Forelimb muscle (tissue), 1 donor: ENCODE measurements around the gene AKAP1. TPM values are rescaled to one million over a fixed set of nuclear protein-coding genes. Genes with fewer than 3 reads are reported as not detected.

Experiments
- DNase-seq: peaks from one replicate; pipeline ENCODE4 v3.0.0-alpha.2; 2013; ENCODE audit warnings: low read depth
- polyA plus RNA-seq: library from polyadenylated mRNA; unstranded; fragments of 120-200 nt; gene quantifications from one replicate; pipeline ENCODE4 v1.2.1, GENCODE V29; 2013; ENCODE audit not compliant: insufficient read length

AKAP1 gene, protein sequence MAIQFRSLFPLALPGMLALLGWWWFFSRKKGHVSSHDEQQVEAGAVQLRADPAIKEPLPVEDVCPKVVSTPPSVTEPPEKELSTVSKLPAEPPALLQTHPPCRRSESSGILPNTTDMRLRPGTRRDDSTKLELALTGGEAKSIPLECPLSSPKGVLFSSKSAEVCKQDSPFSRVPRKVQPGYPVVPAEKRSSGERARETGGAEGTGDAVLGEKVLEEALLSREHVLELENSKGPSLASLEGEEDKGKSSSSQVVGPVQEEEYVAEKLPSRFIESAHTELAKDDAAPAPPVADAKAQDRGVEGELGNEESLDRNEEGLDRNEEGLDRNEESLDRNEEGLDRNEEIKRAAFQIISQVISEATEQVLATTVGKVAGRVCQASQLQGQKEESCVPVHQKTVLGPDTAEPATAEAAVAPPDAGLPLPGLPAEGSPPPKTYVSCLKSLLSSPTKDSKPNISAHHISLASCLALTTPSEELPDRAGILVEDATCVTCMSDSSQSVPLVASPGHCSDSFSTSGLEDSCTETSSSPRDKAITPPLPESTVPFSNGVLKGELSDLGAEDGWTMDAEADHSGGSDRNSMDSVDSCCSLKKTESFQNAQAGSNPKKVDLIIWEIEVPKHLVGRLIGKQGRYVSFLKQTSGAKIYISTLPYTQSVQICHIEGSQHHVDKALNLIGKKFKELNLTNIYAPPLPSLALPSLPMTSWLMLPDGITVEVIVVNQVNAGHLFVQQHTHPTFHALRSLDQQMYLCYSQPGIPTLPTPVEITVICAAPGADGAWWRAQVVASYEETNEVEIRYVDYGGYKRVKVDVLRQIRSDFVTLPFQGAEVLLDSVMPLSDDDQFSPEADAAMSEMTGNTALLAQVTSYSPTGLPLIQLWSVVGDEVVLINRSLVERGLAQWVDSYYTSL
- polyA plus RNA-seq: 86.3 TPM

DNA sequence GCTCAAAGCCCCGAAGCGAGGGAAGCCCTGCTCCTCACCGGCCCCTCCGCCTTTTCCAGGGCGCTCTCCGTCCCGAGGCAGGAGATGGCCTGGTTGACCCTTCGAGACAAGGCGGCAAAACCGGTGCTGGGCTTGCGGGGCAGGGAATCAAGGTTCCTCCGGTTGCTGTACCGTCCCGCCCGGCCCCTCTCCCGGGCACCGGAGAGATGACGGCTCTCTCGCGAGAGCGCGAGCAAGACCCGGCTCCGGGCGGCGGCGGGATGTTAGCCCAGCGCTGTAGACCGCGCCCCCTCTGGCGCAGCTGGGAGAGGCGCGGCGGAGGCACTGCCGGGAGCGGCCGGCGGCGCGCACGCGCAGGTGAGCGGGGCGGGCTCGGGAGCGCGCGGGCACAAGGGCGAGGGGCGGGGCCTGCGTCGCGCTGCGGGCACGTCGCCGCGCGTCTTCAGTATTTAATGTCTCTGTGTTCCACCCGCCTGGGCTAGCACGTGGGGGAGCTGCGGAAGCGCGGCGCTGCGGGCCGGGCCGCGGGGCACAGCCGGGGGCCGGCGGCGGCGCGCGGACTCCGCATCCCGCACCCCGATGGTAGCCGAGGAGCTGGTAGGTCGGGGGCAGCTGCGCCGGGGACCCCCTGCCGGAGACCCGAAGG is at the start of gene AKAP1:
TSS of gene AKAP1 (plus strand) at position 445 of the 646 bp plus-strand sequence. CDS start 20,219 bp downstream, outside the sequence.
- peak; percentile 83 for DNase-seq

DNA sequence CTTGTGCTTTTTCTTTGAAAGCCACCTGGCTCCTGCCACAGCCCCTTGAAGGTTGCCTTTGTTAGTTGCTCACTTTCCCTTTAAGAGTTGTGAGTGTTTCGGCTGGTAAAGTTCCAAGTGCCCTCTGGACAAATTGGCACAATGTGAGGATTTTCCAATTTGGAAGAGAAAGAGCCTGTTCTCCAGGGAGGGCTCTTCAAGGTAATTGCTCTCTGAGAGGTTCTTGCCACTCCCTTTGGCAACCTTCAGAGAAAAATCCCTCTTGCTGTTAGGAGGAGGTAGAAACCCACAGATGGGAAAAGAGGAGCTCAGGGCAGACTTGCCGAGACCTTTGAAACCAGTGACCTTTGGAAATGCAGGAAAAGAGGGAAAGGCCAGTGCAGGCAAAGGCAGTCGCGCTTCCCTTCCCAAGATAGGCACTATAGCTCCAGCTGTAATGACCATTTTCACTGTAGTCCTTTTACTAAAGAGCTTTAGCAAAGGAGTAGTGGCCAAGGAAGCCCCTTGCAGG is 49.0 kb upstream of the AKAP1 start:
- DNase-seq: no peak

DNA sequence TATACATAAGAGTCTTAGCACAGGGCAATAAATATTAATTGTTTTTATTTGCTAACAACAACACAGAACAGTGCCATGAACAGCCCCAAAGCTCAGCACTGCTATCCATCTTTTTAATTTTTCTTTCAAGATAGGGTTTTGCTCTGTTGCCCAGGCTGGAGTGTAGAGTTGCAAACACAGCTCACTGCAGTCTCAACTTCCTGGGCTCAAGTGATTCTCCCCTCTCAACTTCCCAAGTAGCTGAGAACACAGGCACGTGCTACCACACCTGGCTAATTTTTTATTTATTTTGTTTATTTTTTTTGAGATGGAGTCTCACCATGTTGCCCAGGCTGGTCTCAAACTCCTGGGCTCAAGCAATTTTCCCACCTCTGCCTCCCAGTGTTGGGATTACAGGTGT is 47.6 kb upstream of the AKAP1 start:
- no peak for DNase-seq

DNA sequence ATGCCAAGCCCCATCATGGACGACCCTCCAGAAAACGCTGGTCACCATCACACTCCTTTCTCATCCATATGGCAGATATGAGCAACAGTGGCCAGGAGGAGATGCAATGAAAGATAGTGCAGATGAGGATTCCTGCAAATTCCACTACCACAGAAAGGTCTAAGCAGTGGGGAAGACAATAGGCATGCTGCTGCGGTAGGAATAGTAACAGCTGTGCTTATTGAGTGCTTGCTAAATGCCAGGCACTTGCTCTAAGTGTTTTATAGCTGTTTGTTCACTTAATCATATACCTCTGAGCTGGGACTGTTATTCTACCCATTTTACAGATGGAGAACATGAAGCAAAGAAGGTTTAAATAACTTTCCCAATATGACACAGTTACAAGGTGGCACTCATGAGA is 46.6 kb upstream of the AKAP1 start:
- no peak for DNase-seq

DNA sequence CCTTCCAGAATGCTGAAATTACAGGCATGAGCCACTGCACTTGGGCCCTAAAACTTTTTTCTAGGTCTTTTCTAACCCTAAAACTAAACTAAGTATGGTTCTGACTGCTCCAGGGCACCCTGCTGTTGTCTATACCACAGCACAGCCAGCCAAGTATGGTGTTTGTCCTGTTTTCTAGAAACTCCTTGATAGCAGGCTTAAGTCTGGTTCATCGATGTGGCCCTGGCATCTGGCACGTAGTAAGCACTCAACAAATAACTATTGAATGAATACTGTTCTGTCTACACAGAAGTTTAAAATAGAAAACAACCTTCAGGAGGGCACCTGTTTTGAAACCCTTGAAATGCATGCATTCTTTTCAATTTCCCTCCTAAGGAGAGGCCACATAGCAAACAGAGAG is 44.5 kb upstream of the AKAP1 start:
- no peak for DNase-seq

DNA sequence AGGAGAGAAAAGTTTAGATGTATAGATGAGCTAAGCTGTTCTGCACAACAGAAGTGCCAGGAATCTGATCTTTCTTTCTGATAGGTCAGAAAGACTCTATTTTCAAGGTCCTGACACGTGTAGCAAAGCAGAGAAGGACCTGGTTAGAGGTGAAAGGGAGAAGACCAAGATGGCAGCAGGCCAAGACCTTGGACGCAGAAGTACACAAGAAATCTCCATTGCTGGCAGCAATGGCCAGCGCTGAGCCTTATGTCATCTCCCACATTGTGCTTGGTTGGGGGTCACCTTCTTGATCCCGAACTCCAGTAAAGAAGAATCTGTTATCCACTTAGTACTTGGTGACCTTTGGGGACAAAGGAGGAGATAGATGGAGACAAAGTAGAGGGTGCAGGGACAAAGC is 41.8 kb upstream of the AKAP1 start:
- DNase-seq: no peak

DNA sequence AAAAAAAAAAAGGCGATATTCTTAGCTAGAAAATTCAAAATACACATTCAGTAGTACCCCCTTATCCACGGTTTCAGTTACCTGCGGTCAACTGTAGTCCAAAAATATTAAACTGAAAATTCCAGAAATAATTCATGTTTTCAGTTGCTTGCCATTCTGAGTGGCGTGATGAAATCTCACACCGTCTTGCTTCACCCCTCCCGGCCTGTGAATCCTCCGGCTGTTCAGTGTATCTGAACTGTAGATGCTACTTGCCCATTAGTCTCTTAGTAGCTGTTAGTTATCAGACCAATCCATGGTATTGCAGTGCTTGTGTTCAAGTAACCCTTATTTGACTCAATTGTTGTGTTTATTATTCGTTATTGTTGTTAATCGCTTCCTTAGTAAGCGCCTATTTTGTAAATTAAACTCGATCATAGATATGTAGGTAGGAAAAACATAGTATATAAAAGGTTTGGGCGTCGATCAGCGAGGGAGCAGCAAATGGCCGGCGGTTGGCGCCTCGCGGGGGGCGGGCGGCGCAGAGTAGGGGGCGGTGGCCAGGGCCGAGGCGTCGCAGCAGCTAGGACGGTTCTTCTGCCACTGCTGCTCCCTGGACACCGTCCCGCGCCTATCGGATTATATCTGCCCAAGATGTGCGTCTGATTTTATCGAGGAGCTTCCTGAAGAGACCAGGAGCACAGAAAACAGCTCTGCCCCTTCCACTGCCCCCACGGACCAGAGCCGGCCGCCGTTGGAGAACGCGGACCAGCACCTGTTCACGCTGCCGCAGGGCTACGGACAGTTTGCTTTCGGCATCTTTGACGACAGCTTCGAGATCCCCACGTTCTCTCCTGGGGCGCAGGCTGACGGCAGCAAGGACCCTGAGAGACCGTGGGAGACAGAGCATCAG is 39.8 kb upstream of the AKAP1 start:
- no peak for DNase-seq

DNA sequence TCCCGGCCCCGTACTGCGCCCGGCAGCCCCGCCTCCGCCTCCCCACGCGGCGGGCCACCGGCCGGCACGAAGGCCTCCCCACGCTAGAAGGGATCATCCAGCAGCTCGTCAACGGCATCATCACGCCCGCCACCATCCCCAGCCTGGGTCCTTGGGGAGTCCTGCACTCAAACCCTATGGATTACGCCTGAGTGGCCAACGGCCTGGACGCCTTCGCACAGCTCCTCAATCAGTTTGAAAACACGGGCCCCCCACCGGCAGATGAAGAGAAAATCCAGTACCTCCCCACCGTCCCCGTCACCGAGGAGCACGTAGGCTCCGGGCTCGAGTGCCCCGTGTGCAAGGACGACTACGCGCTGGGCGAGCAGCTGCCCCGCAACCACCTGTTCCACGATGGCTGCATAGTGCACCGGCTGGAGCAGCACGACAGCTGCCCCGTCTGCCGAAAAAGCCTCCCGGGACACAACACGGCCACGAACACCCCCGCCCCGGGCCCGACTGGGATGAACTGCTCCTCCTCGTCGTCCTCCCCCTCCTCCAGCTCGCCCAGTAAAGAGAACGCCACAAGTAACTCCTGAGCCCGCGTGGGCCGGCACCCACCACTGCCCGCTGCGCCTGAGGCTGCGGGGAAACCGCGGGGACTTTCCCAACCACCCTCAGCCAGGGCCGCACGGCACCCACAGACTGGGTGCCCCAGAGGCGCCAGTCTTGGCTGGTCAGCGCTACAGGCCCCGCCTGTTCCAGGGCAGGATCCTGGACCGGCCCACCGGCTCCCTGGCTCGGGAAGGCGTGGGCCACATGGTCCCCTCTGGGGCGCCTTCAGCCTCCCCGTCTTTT is 39.0 kb upstream of the AKAP1 start:
- no peak for DNase-seq

DNA sequence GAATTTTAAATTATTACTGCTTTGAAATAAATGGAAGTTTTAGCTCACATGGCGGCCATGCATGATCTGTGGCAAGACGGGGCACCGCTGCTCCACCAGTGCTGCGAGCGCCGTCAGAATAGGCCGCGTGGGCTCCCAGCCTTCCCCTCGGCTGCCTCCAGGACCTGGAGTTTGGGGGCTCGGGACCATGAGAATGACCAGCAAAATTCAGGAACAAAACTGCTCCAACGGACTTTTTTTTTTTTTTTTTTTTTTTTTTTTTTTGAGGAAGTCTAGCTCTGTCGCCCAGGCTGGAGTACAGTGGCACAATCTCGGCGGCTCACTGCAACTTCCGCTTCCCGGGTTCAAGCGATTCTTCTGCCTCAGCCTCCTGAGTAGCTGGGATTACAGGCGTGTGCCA is 38.3 kb upstream of the AKAP1 start:
- no peak for DNase-seq

DNA sequence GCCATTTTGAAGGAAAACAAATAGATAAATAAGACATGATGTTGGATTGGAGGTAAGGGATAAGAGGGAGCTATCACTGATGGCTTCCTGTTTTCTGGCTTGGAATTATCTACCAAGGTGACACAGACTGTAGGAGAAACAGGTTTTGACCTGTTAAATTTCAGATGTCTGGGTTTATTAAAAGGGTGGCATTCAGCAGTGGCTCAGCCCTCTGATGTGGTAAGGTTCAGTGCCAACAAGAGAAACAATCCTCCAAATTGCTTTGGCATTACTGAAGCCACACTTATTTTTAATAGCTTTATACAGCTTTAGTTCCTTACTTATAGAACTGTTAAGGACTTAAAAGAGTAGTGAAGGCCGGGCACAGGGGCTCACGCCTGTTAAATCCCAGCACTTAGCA is 37.0 kb upstream of the AKAP1 start:
- no peak for DNase-seq

DNA sequence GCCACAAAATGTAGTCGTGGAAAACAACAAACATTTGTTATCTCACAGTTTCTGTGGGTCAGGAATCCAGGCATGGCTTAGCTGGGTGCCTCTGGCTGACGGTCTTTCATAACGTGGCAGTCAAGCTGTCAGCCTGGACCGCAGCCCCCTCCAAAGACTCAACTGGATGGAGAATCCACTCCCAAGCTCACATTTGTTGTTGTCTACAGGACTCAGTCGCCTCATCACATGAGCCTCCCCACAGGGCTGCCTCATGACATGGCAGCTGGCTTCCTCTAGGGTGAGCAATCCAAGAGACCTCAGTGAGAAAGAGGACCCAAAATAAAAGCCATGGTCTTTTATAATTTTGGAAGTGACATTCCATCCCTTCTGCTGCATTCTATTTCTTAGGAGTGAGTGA is 34.7 kb upstream of the AKAP1 start:
- DNase-seq: no peak

DNA sequence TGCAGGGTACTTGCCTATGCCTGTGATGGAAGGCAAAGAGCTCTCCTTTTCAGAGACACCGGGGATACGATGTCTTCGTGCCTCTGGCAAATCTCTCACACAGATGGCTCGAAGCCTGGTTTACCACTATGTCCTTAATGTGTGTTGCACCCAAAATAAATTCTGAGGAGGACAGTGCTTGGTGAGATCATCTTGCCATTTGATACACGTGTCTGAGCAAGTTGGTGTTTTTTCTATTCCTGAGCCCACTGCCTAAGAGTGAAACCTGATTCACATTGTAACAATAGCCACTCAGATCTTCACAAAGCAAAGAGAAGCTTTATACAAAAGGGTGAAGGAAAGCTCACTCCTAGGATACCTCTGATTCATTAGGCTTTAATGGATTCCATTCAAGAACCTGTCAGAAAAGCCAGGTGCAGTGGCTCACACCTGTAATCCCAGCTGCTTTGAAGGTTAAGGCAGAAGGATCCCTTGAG is 33.1 kb upstream of the AKAP1 start:
- DNase-seq: no peak

DNA sequence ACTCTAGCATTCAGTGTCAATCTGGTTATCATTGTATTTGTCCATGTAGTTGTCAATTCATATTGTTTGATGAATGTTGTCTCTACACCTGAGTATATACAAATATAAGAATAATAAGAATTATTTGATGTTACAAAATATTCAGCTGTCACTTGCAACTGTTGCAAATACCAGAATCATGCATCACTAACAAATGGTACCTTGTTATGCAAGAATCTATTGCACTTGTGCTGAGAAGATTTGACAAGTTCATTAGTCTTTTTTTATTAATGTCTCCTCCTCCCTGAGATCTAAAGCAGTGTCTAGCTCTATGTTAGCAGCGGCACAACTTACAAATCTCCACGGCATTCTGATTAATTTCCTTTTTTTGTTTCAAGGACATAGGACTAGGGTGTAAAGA is 22.2 kb upstream of the AKAP1 start:
- no peak for DNase-seq

DNA sequence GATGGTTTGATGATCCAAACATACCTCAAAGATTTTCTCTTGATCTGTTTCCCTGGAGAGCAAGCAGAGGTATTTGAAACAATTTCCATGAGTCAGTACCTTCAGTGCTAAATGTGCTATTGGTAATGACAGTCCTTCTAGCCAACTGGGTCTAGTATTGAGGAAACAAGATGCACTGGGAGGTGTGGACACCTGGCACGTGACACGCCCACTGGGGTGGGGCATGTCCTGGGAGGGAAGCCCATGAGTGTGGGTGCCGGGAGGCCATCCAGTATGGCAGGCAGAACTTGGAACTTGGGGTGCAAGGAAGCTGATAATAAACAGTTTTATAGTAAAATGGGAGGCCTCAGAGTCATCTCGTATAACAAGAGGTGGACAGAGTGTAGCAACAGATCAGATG is 17.9 kb upstream of the AKAP1 start:
- no peak for DNase-seq

DNA sequence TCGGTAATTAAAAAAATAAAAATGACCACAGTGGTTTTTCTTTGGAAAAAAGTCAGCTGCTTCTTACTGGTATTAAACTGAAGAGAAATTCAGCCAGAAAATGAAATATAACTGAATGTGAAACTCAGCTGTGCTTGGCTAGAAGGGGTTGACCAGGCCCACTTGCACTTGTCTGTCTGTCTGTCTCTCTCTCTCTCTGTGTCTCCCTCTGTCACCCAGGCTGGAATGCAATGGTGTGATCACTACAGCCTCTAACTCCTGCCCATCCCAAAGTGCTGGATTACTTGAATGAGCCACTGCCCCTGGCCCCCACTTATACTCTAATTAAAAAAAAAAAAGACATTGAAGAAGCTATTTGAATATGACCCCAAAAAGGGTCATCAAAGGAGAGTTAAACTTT is 17.3 kb upstream of the AKAP1 start:
- no peak for DNase-seq

DNA sequence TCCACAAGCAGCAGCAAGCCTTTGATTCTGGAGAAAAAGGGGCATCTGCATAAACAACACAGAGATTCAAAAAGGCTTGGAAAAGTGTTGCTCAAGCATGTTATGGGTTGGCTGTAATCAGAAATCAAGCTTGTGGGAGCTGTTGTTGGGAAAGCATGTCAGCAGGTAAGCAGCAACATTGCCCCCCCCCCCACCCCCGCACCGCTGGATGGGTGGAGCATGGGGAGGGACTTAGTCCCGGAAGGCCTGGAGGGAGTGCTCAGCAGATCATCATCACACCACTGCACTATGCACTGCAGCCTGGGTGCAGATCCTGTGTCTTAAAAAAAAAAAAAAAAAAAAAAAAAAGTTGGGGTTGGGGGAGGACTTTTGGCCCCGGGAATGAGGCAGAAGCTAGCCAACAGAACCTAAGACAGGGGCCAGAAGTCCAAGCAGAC is 16.8 kb upstream of the AKAP1 start:
- no peak for DNase-seq

DNA sequence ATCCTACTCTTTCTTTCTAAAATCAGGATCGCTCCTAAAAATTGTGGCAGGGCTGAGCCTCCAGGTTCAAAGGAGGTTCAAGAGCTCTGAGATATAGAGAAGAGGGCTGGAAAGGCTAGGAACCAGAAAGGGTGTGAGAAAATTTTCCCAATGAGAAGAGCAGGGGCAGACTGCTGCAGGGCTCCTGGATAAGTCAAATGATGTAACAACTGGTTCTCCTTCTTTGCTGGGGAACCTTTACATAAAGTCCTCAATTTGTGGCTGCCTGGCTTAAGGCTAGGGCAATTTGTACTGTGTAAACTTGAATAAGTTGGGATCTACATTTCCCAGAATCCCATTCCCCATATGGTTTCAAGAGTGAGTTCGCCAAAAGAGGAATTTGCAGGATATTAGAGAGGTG is 16.3 kb upstream of the AKAP1 start:
- DNase-seq: no peak

DNA sequence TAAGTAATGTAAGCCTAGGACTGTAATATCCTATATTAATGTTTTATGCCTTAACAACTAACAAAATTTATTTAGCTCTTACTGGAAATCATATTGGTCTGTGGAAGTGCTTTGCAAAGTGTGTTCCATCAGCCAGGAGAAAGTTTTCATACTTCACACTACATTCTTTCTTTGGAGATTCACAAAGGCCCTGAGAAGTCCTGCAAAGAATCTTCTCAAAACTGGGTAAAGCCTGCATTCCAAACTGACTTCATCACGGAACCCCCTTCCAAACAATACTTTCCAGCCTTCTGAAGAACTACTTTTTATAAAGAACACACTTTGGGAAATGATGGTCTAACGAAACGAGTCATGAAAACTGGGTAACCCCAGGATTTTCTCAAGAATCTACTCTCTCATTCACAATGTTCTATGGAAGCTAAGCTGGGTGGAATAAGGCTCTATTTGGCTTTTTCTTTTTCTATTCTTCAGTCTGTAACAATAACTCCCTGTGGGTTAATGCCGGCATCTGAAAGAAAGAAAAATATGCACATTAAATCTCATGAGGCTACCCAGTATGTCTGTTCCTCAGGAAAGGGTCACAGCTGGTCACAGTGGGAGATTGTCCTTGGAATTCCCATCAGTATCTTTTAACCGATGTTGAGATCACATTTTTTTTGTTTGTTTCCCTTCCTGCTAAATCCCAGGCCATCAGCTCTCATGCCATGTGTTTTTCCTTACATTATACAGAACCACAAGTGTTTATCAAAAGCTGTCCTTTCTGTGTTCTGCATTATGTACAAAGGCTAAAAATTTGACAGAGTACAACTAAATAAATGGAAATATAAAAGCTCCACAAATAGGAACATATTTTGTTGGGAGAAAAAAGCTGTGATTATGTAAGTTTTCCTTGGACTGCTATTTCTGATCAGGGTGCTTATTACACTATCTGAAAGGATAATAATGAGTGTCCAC is 12.8 kb upstream of the AKAP1 start:
- no peak for DNase-seq

DNA sequence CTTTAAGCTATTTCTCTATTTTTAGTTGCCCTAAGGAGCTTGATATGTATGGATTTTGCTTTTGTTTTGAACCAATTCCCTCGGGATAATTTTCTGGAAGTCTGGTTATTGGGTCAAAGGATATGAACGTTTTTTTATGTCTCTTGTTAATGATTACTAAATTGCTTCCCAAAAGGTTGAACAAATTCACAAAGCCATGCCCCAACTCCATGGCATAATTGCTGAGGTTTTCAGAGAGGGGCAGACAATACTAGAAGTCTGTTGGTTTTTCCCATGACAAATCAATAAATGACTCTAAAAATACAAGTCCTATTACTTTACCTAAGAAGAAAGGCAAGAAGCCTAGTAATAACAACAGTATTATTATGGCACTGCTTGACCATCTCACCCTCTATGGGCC is 11.4 kb upstream of the AKAP1 start:
- DNase-seq: no peak
